ENCODE data around the gene PHLDA2. TPM values are rescaled to one million over a fixed set of nuclear protein-coding genes. Genes with fewer than 3 reads are reported as not detected.
A peak's percentile ranks its signal among the peaks of the same experiment; 100 is the strongest.

PHLDA2 gene
- 1 to 10 TPM; 7.6 to 8.3 TPM for total RNA-seq

GRCh38 chr11:2928605-2929530 lies at the start of gene PHLDA2:
TSS of gene PHLDA2 (minus strand) at chr11:2929420. CDS start at chr11:2929364, 56 bp downstream.
- Mint-ChIP-seq H3K9me3 (no peaks in the 10 kb centered on the region), H3K27ac (peak within 1 kb of the TSS; percentile 70), H3K27me3 (peaks cover 11% of the 10 kb centered on the region), H3K4me3 (peak within 1 kb of the TSS; percentile 79), H3K4me1 (ENCODE audit: low read depth) (peaks cover 31% of the 10 kb centered on the region), H3K36me3 (no peaks in the 10 kb centered on the region)
- CTCF ChIA-PET = interaction anchor here (0.7 to 6.5 kb wide), 14 partner anchors 9 to 396 kb away, joined by 3 to 53 read pairs (median 7); a partner anchor contains a TSS
- intact Hi-C loops (cut with micrococcal nuclease) = no loop called here
- DNase-seq = peak; percentile 81
- POLR2A ChIA-PET = interaction anchor here (1.2 to 2.9 kb wide), 7 partner anchors 9 to 85 kb away, joined by 4 to 13 read pairs (median 8); no protein-coding TSS in a partner anchor

GRCh38 chr11:2977113-2977512 lies 47.9 kb upstream of the PHLDA2 start:
- ChIA-PET CTCF (interaction anchor here (2.7 kb wide), 2 partner anchors 13 to 37 kb away, joined by 9 to 24 read pairs; no protein-coding TSS in a partner anchor), POLR2A (no interaction called here)
- Mint-ChIP-seq H3K4me1 (ENCODE audit: low read depth) (peaks cover 36% of the 10 kb centered on the region), H3K9me3 (no peaks in the 10 kb centered on the region), H3K27me3 (no peaks in the 10 kb centered on the region), H3K36me3 (peaks cover 56% of the 10 kb centered on the region), H3K27ac (no peak overlapping the region), H3K4me3 (no peak overlapping the region)
- DNase-seq = no peak
- intact Hi-C loops (cut with micrococcal nuclease) = loop anchor here (5.0 kb wide), 2 partner anchors 35 to 115 kb away; no protein-coding TSS in a partner anchor

- ChIA-PET POLR2A (interaction anchor here (1.0 to 3.9 kb wide), 2 partner anchors 13 to 16 kb away, joined by 5 to 27 read pairs; partner anchors contain the start of gene NAP1L4), CTCF (interaction anchor here (0.7 to 2.7 kb wide), 13 partner anchors 10 to 114 kb away, joined by 3 to 28 read pairs (median 6); no protein-coding TSS in a partner anchor)
- no peak for DNase-seq
- no peaks in the 10 kb centered on the region for H3K27me3 Mint-ChIP-seq
- H3K9me3 Mint-ChIP-seq = no peaks in the 10 kb centered on the region
- H3K27ac Mint-ChIP-seq = peak overlapping the region; percentile 35
- no peak overlapping the region for H3K4me3 Mint-ChIP-seq
- peaks cover 31% of the 10 kb centered on the region for H3K4me1 Mint-ChIP-seq (ENCODE audit: low read depth)
- intact Hi-C loops (cut with micrococcal nuclease) = loop anchor here (5.0 kb wide), 2 partner anchors 36 to 116 kb away; no protein-coding TSS in a partner anchor
- peaks cover 56% of the 10 kb centered on the region for H3K36me3 Mint-ChIP-seq
Measured at GRCh38 chr11:2976294-2977063, 47.3 kb upstream of the PHLDA2 start.

GRCh38 chr11:2975594-2975993 lies 46.4 kb upstream of the PHLDA2 start:
- no peak overlapping the region for H3K27ac Mint-ChIP-seq
- peaks cover 28% of the 10 kb centered on the region for H3K4me1 Mint-ChIP-seq (ENCODE audit: low read depth)
- POLR2A ChIA-PET = interaction anchor here (1.0 to 3.9 kb wide), 2 partner anchors 14 to 17 kb away, joined by 5 to 27 read pairs; partner anchors contain the start of gene NAP1L4

GRCh38 chr11:2974272-2974671 lies 45.1 kb upstream of the PHLDA2 start:
- POLR2A ChIA-PET = interaction anchor here (0.8 to 3.9 kb wide), 2 partner anchors 15 to 29 kb away, joined by 3 to 27 read pairs; no protein-coding TSS in a partner anchor
- Mint-ChIP-seq H3K27ac (peak overlapping the region; percentile 65), H3K36me3 (peaks cover 74% of the 10 kb centered on the region), H3K9me3 (no peaks in the 10 kb centered on the region), H3K4me1 (ENCODE audit: low read depth) (peaks cover 28% of the 10 kb centered on the region), H3K4me3 (no peak overlapping the region), H3K27me3 (no peaks in the 10 kb centered on the region)
- intact Hi-C loops (cut with micrococcal nuclease) = no loop called here
- no peak for DNase-seq
- CTCF ChIA-PET = interaction anchor here (1.0 to 2.7 kb wide), 7 partner anchors 15 to 441 kb away, joined by 3 to 28 read pairs (median 9); partner anchors contain the start of gene NAP1L4

More at GRCh38 chr11:2975594-2975993, 46.4 kb upstream of the PHLDA2 start:
- H3K27me3 Mint-ChIP-seq = no peaks in the 10 kb centered on the region
- no peak overlapping the region for H3K4me3 Mint-ChIP-seq
- intact Hi-C loops (cut with micrococcal nuclease) = loop anchor here (1.0 to 5.0 kb wide), 4 partner anchors 15 to 117 kb away; no protein-coding TSS in a partner anchor
- CTCF ChIA-PET = interaction anchor here (0.5 to 2.7 kb wide), 20 partner anchors 8 to 117 kb away, joined by 3 to 28 read pairs (median 4); partner anchors contain the start of genes CARS1 and NAP1L4
- peak; percentile 53 for DNase-seq
- H3K36me3 Mint-ChIP-seq = peaks cover 62% of the 10 kb centered on the region
- no peaks in the 10 kb centered on the region for H3K9me3 Mint-ChIP-seq

- ChIA-PET CTCF (no interaction called here), POLR2A (interaction anchor here (1.2 kb wide), 1 partner anchor 24 kb away, joined by 3 read pairs; the partner anchor contains the start of gene NAP1L4)
- intact Hi-C loops (cut with micrococcal nuclease) = no loop called here
- Mint-ChIP-seq H3K4me3 (no peak overlapping the region), H3K9me3 (no peaks in the 10 kb centered on the region), H3K27ac (no peak overlapping the region), H3K27me3 (no peaks in the 10 kb centered on the region), H3K4me1 (ENCODE audit: low read depth) (peaks cover 10% of the 10 kb centered on the region), H3K36me3 (peaks cover 77% of the 10 kb centered on the region)
- DNase-seq = no peak
Measured at GRCh38 chr11:2968341-2968900, 39.2 kb upstream of the PHLDA2 start.

- intact Hi-C loops (cut with micrococcal nuclease) = no loop called here
- ChIA-PET CTCF (no interaction called here), POLR2A (no interaction called here)
- no peak overlapping the region for H3K27ac Mint-ChIP-seq
- H3K36me3 Mint-ChIP-seq = peaks cover 79% of the 10 kb centered on the region
- H3K27me3 Mint-ChIP-seq = no peaks in the 10 kb centered on the region
- H3K4me3 Mint-ChIP-seq = no peak overlapping the region
- no peaks in the 10 kb centered on the region for H3K9me3 Mint-ChIP-seq
- no peak for DNase-seq
- peaks cover 14% of the 10 kb centered on the region for H3K4me1 Mint-ChIP-seq (ENCODE audit: low read depth)
Measured at GRCh38 chr11:2964782-2965181, 35.6 kb upstream of the PHLDA2 start.

GRCh38 chr11:2963761-2964160 lies 34.5 kb upstream of the PHLDA2 start:
- DNase-seq = no peak
- Mint-ChIP-seq H3K4me1 (ENCODE audit: low read depth) (peaks cover 14% of the 10 kb centered on the region), H3K9me3 (no peaks in the 10 kb centered on the region), H3K36me3 (peaks cover 81% of the 10 kb centered on the region), H3K4me3 (no peak overlapping the region), H3K27ac (no peak overlapping the region), H3K27me3 (no peaks in the 10 kb centered on the region)
- intact Hi-C loops (cut with micrococcal nuclease) = no loop called here
- ChIA-PET CTCF (no interaction called here), POLR2A (no interaction called here)

- intact Hi-C loops (cut with micrococcal nuclease) = no loop called here
- Mint-ChIP-seq H3K4me3 (no peak overlapping the region), H3K27me3 (no peaks in the 10 kb centered on the region), H3K4me1 (ENCODE audit: low read depth) (peaks cover 16% of the 10 kb centered on the region), H3K27ac (no peak overlapping the region), H3K36me3 (peaks cover 82% of the 10 kb centered on the region), H3K9me3 (no peaks in the 10 kb centered on the region)
- POLR2A ChIA-PET = no interaction called here
- CTCF ChIA-PET = interaction anchor here (0.6 kb wide), 1 partner anchor 12 kb away, joined by 7 read pairs; no protein-coding TSS in a partner anchor
- no peak for DNase-seq
Measured at GRCh38 chr11:2963112-2963754, 34.0 kb upstream of the PHLDA2 start.

GRCh38 chr11:2961080-2961479 lies 31.9 kb upstream of the PHLDA2 start:
- Mint-ChIP-seq H3K9me3 (no peaks in the 10 kb centered on the region), H3K4me1 (ENCODE audit: low read depth) (peaks cover 14% of the 10 kb centered on the region), H3K27me3 (no peaks in the 10 kb centered on the region), H3K27ac (no peak overlapping the region), H3K4me3 (no peak overlapping the region), H3K36me3 (peaks cover 79% of the 10 kb centered on the region)
- ChIA-PET CTCF (no interaction called here), POLR2A (interaction anchor here (0.9 kb wide), 1 partner anchor 13 kb away, joined by 3 read pairs; no protein-coding TSS in a partner anchor)
- no peak for DNase-seq
- intact Hi-C loops (cut with micrococcal nuclease) = no loop called here

GRCh38 chr11:2960139-2960538 lies 30.9 kb upstream of the PHLDA2 start:
- peaks cover 82% of the 10 kb centered on the region for H3K36me3 Mint-ChIP-seq
- intact Hi-C loops (cut with micrococcal nuclease) = no loop called here
- H3K4me1 Mint-ChIP-seq (ENCODE audit: low read depth) = peaks cover 14% of the 10 kb centered on the region
- no peaks in the 10 kb centered on the region for H3K9me3 Mint-ChIP-seq
- no peak overlapping the region for H3K27ac Mint-ChIP-seq
- ChIA-PET CTCF (no interaction called here), POLR2A (no interaction called here)
- no peaks in the 10 kb centered on the region for H3K27me3 Mint-ChIP-seq
- no peak overlapping the region for H3K4me3 Mint-ChIP-seq
- DNase-seq = no peak

All from activated CD4-positive, alpha-beta memory T cell treated with anti-CD3 and anti-CD28 coated beads for 36 hours (primary cell).